ENCODE results near the gene SOCS6. TPM values are rescaled to one million over a fixed set of nuclear protein-coding genes. Genes with fewer than 3 reads are reported as not detected.

SOCS6 gene
- total RNA-seq, 1 experiment from 2014 or later: 53.4 TPM

- Histone ChIP-seq H4K20me1 (ENCODE audit: insufficient read depth) (no peaks in the 10 kb centered on the region), H3K9me3 (ENCODE audit: control insufficient read depth in 1 of 2, insufficient read depth in 1 of 2, low read depth in 1 of 2, low read length in 2 of 2) (no peaks in the 10 kb centered on the region), H3K27me3 (ENCODE audit: insufficient read depth, low read length) (no peaks in the 10 kb centered on the region), H3K9ac (ENCODE audit: low read length) (no peak overlapping the region), H3K9me2 (ENCODE audit: insufficient read depth) (no peaks in the 10 kb centered on the region), H3K79me2 (ENCODE audit: insufficient read depth, low read length) (no peaks in the 10 kb centered on the region), H3K36me3 (ENCODE audit: control insufficient read depth in 1 of 2, insufficient read depth in 2 of 2, low read length in 2 of 2) (no peaks in the 10 kb centered on the region), H3K4me3 (replicated peaks in 1 of 2; ENCODE audit: low read depth in 1 of 2, low read length in 2 of 2) (no peak overlapping the region), H2AFZ (ENCODE audit: low read depth, low read length, poor library complexity, severe bottlenecking) (no peak overlapping the region), H3K27ac (ENCODE audit: low read depth, low read length) (no peak overlapping the region), H3K4me2 (ENCODE audit: low read length) (no peak overlapping the region), H3K4me1 (ENCODE audit: control insufficient read depth in 1 of 2, insufficient read depth in 2 of 2, low read length in 2 of 2) (peaks cover 24 to 39% of the 10 kb centered on the region in 2 experiments)
- intact Hi-C loops (cut with micrococcal nuclease): no loop called here
- TF ChIP-seq CTCF (IDR thresholded peaks at IDR 0.05 in 2 of 3, conservative IDR thresholded peaks at IDR 0.05 in 1 of 3; ENCODE audit: borderline replicate concordance in 1 of 3, insufficient read depth in 1 of 3, low read depth in 2 of 3, low read length in 2 of 3) (no peak), EZH2 (IDR thresholded peaks at IDR 0.05) (no peak), FOSL1 (IDR thresholded peaks at IDR 0.05; ENCODE audit: low read depth) (no peak), SRF (IDR thresholded peaks at IDR 0.05; ENCODE audit: low read depth) (no peak), JUND (IDR thresholded peaks at IDR 0.05) (no peak), SP1 (IDR thresholded peaks at IDR 0.05; ENCODE audit: low read depth) (no peak), POLR2AphosphoS5 (IDR thresholded peaks at IDR 0.05; ENCODE audit: low read depth, low read length) (no peak), RAD21 (IDR thresholded peaks at IDR 0.05; ENCODE audit: low read depth) (no peak), REST (IDR thresholded peaks at IDR 0.05; ENCODE audit: low read depth) (no peak), TCF7L2 (IDR thresholded peaks at IDR 0.05; ENCODE audit: borderline replicate concordance, extremely low read depth, insufficient read depth, insufficient read length) (no peak), ZNF274 (IDR thresholded peaks at IDR 0.05; ENCODE audit: low read depth, low read length) (no peak), POLR2A (IDR thresholded peaks at IDR 0.05; ENCODE audit: borderline replicate concordance, extremely low read depth, insufficient read depth, insufficient read length) (no peak)
- DNase-seq (ENCODE audit: low read depth, low spot score) (no peak), ATAC-seq (no peak)
- ChIA-PET RAD21 (ENCODE audit: low non-redundant PET in 1 of 2, low total read pairs in 2 of 2, uncharacterized antibody in 2 of 2, unreplicated experiment in 2 of 2) (no interaction called here), CTCF (no interaction called here), POLR2A (no interaction called here)
- BruUV-seq (replicated peaks): no TSS peak
Measured at GRCh38 chr18:70246061-70246466, 42.8 kb upstream of the SOCS6 start.

Measured in HCT116 (cell line).